GM12878 (cell line): ENCODE results near the gene TPRN. TPM values are rescaled to one million over a fixed set of nuclear protein-coding genes. Genes with fewer than 3 reads are reported as not detected.

Source experiments
- BHLHE40 ChIP-seq, 2 experiments: fragments of 450-650 bp in 1 of 2; IDR thresholded peaks; 2 replicates each; pipeline ENCODE4 v1.6.1; 2011 to 2017; ENCODE audit warnings: low read depth in 2 of 2, borderline replicate concordance in 1 of 2, improper control_type of control experiment in 1 of 2, low read length in 1 of 2, mild to moderate bottlenecking in 1 of 2
- CEBPB ChIP-seq, 2 experiments: fragments of 150-350 bp in 1 of 2; IDR thresholded peaks; 2 replicates each; pipeline ENCODE4 v1.6.1; 2012 to 2014; ENCODE audit warnings: low read depth in 2 of 2, low read length in 2 of 2, borderline replicate concordance in 1 of 2, inconsistent platforms in 1 of 2
- CHD4 ChIP-seq: fragments of 200-600 bp; sonication (generic); IDR thresholded peaks from 2 replicates; pipeline ENCODE4 v1.6.1; 2016; ENCODE audit warnings: mild to moderate bottlenecking
- EED ChIP-seq: sonication (generic); IDR thresholded peaks from 2 replicates; pipeline ENCODE4 v1.6.1; 2016; ENCODE audit warnings: antibody characterized with exemption, low read depth
- FOXK2 ChIP-seq: fragments of 450-650 bp; IDR thresholded peaks from 2 replicates; pipeline ENCODE4 v1.6.1; 2017; ENCODE audit warnings: mild to moderate bottlenecking, moderate library complexity
- GABPA ChIP-seq: IDR thresholded peaks from 2 replicates; pipeline ENCODE4 v1.6.1; 2014; ENCODE audit warnings: antibody characterized with exemption, low read depth, mild to moderate bottlenecking, inconsistent platforms
- KDM1A ChIP-seq: fragments of 200-600 bp; sonication (generic); IDR thresholded peaks from 2 replicates; pipeline ENCODE4 v1.6.1; 2016; ENCODE audit warnings: borderline replicate concordance
- NR2C2 ChIP-seq: IDR thresholded peaks from 2 replicates; pipeline ENCODE4 v1.6.1; 2011; ENCODE audit warnings: borderline replicate concordance, low read depth; ENCODE audit not compliant: control insufficient read depth, insufficient read length
- PML ChIP-seq: IDR thresholded peaks from 2 replicates; pipeline ENCODE4 v1.6.1; 2012; ENCODE audit warnings: low read length, inconsistent platforms
- POU2F2 ChIP-seq: IDR thresholded peaks from 3 replicates; pipeline ENCODE4 v1.6.1; 2011; ENCODE audit warnings: low read depth, mild to moderate bottlenecking, low read length, borderline replicate concordance
- RAD21 ChIP-seq: IDR thresholded peaks from 2 replicates; pipeline ENCODE4 v1.6.1; 2011; ENCODE audit warnings: mild to moderate bottlenecking, low read depth, low read length, moderate library complexity; ENCODE audit not compliant: insufficient read depth
- SMARCA5 ChIP-seq: fragments of 450-650 bp; IDR thresholded peaks from 2 replicates; pipeline ENCODE4 v1.6.1; 2017; ENCODE audit warnings: mild to moderate bottlenecking
- SP1 ChIP-seq: IDR thresholded peaks from one replicate; pipeline ENCODE4 v1.6.1; 2011; ENCODE audit warnings: low read depth, low read length
- STAT1 ChIP-seq: fragments of 450-650 bp; conservative IDR thresholded peaks from 2 replicates; pipeline ENCODE4 v1.6.1; 2014; ENCODE audit warnings: antibody characterized with exemption, mild to moderate bottlenecking
- SUZ12 ChIP-seq: fragments of 200-600 bp; sonication (generic); IDR thresholded peaks from one replicate; pipeline ENCODE4 v1.6.1; 2018; ENCODE audit warnings: antibody characterized with exemption, mild to moderate bottlenecking; ENCODE audit not compliant: unreplicated experiment
- TCF12 ChIP-seq: IDR thresholded peaks from 2 replicates; pipeline ENCODE4 v1.6.1; 2011; ENCODE audit warnings: low read depth, mild to moderate bottlenecking, low read length
- polyA plus RNA-seq, 11 experiments: library from polyadenylated mRNA; depleted of rRNA in 4 of 11; unstranded in 6 of 11; stranded (reverse) in 5 of 11; fragments of >200 nt; fragmentation: Nextera tagmentation in 4 of 11; fragmentation: Illumina TruSeq in 1 of 11; extraction: Ambion mirVana in 4 of 11; extraction: Trizol in 1 of 11; gene quantifications; 1 replicate in 1 of 11; 2 replicates in 10 of 11; pipeline versions ENCODE4 v1.2.1 to v1.2.3, GENCODE V29; 2011 to 2016; ENCODE audit warnings: inconsistent platforms in 2 of 11, missing spikeins in 2 of 11, low read depth in 1 of 11
- total RNA-seq, 4 experiments: library from RNA; depleted of rRNA in 3 of 4; stranded (reverse); fragments of >200 nt in 3 of 4; fragmentation: Illumina TruSeq in 1 of 4; extraction: Trizol in 1 of 4; gene quantifications; 2 replicates each; pipeline versions ENCODE4 v1.2.1 to v1.2.3, GENCODE V29; 2013 to 2021
- TF ChIP-seq, protein P1 (sequence below): fragments of 450-650 bp; IDR thresholded peaks from 2 replicates; pipeline ENCODE4 v1.6.1; 2018; ENCODE audit warnings: borderline replicate concordance, mild to moderate bottlenecking; ENCODE audit not compliant: partially characterized antibody
- TF ChIP-seq, protein P2 (sequence below): fragments of 450-650 bp; IDR thresholded peaks from 2 replicates; pipeline ENCODE4 v1.6.1; 2016; ENCODE audit warnings: mild to moderate bottlenecking, moderate library complexity, borderline replicate concordance
- TF ChIP-seq, protein P3 (sequence below): fragments of 450-650 bp; IDR thresholded peaks from 2 replicates; pipeline ENCODE4 v1.6.1; 2017; ENCODE audit warnings: mild to moderate bottlenecking, low read depth, inconsistent platforms; ENCODE audit not compliant: poor library complexity, severe bottlenecking

TPRN gene
- total and polyA plus RNA-seq, 10 of the 15 experiments (the other 5 are each of a cell fraction or from before 2014, with no cell fraction given), result 0.18 to 19.5 (median 3.1) TPM

DNA sequence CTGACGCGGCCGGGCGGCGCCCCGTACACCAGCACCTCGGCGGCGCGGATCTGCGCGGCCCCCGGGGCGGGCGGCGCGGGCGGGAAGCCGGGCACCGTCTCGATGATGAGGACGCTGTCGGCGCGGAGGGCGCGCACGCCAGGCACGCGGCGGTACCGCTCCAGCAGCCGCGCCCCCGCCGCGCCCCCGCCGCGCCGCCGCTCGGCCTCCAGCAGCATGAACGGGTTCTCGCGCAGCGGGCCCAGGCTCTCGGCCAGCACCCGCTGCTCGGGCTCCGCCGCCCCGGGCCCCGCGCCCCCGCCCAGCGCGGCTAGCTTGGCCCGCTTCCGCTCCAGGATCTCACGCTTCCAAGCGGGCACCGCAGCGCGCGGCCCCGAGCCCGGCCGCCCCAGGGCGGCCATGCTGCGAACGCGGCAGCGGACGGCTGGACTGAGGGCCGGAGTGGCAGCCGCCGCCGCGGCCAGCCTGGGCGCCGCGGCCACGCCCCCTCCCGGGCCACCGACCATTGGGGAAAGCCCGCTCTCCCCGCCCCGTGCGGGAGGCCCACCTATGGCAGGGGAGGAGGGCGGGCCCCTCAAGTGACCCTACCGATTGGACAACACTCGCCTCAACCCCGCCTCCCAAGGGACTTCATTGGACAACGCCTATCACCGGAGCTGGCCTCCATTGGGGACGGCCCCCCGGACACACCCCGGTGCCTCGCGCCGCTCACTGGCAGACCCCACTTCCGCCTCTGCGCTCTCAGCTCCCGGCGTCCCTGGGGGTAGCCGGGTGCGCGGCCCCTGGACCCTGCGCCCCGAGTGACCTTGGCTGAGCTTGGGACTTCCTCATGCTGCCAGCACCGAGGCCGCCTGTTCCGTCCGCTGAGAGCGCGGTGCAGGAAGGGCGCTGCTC, at the start of gene TPRN (continued):
- TF ChIP-seq, protein P1, sequence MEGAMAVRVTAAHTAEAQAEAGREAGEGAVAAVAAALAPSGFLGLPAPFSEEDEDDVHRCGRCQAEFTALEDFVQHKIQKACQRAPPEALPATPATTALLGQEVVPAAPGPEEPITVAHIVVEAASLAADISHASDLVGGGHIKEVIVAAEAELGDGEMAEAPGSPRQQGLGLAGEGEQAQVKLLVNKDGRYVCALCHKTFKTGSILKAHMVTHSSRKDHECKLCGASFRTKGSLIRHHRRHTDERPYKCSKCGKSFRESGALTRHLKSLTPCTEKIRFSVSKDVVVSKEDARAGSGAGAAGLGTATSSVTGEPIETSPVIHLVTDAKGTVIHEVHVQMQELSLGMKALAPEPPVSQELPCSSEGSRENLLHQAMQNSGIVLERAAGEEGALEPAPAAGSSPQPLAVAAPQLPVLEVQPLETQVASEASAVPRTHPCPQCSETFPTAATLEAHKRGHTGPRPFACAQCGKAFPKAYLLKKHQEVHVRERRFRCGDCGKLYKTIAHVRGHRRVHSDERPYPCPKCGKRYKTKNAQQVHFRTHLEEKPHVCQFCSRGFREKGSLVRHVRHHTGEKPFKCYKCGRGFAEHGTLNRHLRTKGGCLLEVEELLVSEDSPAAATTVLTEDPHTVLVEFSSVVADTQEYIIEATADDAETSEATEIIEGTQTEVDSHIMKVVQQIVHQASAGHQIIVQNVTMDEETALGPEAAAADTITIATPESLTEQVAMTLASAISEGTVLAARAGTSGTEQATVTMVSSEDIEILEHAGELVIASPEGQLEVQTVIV, result peak; percentile 82
- TF ChIP-seq STAT1, result no peak
- TF ChIP-seq, protein P2, sequence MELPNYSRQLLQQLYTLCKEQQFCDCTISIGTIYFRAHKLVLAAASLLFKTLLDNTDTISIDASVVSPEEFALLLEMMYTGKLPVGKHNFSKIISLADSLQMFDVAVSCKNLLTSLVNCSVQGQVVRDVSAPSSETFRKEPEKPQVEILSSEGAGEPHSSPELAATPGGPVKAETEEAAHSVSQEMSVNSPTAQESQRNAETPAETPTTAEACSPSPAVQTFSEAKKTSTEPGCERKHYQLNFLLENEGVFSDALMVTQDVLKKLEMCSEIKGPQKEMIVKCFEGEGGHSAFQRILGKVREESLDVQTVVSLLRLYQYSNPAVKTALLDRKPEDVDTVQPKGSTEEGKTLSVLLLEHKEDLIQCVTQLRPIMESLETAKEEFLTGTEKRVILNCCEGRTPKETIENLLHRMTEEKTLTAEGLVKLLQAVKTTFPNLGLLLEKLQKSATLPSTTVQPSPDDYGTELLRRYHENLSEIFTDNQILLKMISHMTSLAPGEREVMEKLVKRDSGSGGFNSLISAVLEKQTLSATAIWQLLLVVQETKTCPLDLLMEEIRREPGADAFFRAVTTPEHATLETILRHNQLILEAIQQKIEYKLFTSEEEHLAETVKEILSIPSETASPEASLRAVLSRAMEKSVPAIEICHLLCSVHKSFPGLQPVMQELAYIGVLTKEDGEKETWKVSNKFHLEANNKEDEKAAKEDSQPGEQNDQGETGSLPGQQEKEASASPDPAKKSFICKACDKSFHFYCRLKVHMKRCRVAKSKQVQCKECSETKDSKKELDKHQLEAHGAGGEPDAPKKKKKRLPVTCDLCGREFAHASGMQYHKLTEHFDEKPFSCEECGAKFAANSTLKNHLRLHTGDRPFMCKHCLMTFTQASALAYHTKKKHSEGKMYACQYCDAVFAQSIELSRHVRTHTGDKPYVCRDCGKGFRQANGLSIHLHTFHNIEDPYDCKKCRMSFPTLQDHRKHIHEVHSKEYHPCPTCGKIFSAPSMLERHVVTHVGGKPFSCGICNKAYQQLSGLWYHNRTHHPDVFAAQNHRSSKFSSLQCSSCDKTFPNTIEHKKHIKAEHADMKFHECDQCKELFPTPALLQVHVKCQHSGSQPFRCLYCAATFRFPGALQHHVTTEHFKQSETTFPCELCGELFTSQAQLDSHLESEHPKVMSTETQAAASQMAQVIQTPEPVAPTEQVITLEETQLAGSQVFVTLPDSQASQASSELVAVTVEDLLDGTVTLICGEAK, result peak; percentile 49; the same call in 1 of the 2 replicates
- 0 out of 2 replicates have a peak, but pooled peaks have one; percentile 44 for TF ChIP-seq TCF12
- peak; percentile 71; the same call in 1 of the 2 replicates for TF ChIP-seq SMARCA5
- TF ChIP-seq RAD21, result no peak
- peak; percentile 45; the same call in 1 of the 2 replicates for TF ChIP-seq PML
- no peak for TF ChIP-seq GABPA
- TF ChIP-seq NR2C2, result no peak
- peak; percentile 12; the same call in 1 of the 3 replicates for TF ChIP-seq POU2F2
- TF ChIP-seq KDM1A, result no peak
- TF ChIP-seq BHLHE40 (IDR thresholded peaks at IDR 0.05; ENCODE audit: borderline replicate concordance in 1 of 2, low read depth in 2 of 2, low read length in 1 of 2), result peak; percentile 19 to 69; a peak in 2 of 4 replicates
- TF ChIP-seq SP1, result peak; percentile 98
- no peak for TF ChIP-seq CEBPB (IDR thresholded peaks at IDR 0.05; ENCODE audit: borderline replicate concordance in 1 of 2, low read depth in 2 of 2, low read length in 2 of 2)
- no peak for TF ChIP-seq CHD4
- TF ChIP-seq SUZ12, result no peak
- no peak for TF ChIP-seq EED
- TF ChIP-seq, protein P3, sequence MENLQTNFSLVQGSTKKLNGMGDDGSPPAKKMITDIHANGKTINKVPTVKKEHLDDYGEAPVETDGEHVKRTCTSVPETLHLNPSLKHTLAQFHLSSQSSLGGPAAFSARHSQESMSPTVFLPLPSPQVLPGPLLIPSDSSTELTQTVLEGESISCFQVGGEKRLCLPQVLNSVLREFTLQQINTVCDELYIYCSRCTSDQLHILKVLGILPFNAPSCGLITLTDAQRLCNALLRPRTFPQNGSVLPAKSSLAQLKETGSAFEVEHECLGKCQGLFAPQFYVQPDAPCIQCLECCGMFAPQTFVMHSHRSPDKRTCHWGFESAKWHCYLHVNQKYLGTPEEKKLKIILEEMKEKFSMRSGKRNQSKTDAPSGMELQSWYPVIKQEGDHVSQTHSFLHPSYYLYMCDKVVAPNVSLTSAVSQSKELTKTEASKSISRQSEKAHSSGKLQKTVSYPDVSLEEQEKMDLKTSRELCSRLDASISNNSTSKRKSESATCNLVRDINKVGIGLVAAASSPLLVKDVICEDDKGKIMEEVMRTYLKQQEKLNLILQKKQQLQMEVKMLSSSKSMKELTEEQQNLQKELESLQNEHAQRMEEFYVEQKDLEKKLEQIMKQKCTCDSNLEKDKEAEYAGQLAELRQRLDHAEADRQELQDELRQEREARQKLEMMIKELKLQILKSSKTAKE, result no peak
- TF ChIP-seq FOXK2, result no peak
